GM19193 (cell line): Measurements from ENCODE around the gene SSRP1.

Experiments used
- POLR2A ChIP-seq: IDR thresholded peaks from 4 replicates; pipeline ENCODE4 v1.6.1; 2011; ENCODE audit not compliant: insufficient read depth, insufficient read length; ENCODE audit errors: extremely low read depth

Gene SSRP1

DNA sequence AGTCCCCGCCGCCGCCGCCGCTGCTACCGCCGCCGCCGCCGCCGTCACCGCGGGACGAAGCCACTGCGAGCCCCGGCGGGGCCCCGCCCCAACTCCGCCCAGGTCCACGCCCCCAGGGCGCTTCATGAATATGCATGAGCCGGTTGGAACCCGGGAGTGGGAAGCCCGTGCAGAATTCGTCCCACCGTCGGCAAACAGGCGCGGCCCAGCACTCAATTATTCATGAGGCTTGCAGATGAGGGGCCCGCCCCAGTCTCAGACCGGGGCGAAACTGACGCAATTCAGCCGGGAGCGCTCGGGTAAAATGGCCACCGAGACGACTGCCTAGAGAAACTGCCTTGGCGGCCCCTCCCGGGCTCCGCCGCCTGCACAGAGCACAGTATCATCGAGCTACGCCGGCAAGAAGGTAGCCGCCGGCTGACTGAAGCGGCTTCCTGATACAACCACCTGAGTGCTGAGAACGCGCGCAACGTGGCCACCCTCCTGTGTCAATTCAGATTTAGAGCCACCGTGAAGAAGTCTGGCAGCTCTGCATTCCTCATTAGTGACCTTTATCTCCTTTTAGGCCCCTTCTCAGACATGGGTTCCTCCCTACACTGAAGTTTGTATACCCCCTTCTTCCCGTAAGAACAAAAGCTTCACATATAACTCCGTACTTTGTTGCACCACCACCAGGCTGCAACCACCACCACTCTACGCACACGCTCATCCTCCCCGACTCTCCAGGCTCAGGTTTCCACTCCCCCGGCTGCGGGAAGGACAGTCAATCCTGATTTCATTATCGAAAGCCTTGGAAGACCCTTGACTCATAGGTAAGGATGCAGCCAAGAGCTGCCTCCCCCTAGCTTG is 10.6 kb downstream of the SSRP1 start, which contains the start of gene TNKS1BP1:
TNKS1BP1 (minus strand) TSS at position 67 of the 849 bp plus-strand sequence. CDS start 3,067 bp downstream, outside the sequence.
- TF ChIP-seq POLR2A = peak; percentile 86

DNA sequence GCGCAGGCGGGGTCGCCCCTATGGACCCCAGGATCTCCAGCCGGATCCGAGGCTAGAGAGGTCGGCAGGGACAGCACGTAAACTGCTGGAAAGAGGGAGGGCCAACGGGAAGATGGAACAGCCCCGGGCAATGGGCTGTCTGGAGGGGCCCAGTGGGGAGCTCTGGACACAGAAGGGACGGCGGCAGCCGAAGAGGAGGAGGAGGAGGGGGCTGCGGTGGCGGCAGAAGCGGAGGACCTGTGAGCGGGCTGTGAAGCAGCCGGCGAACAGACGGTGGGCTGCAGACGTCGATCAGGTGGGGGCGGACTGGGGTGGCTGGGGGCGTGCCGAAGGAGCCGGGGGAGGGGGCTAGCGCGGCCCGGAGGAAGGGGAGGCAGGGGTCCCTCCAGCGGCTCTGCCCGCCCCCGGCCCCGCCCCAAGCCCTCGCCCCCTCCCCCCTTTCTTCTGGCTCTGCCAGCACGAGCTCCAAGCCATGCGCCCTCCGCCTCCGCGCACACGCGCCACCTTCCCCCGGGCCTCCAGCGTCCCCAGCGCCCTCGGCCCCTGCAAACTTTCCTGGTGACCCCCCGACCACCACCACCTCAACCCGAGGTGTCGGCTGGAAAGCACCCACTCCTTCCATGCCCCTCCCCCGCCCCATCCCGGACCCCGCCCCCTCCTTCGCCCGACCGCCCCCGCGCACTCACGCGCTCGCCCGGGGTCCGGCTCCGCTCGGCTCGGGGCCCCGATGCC is 11.4 kb downstream of the SSRP1 start:
- no peak for TF ChIP-seq POLR2A

DNA sequence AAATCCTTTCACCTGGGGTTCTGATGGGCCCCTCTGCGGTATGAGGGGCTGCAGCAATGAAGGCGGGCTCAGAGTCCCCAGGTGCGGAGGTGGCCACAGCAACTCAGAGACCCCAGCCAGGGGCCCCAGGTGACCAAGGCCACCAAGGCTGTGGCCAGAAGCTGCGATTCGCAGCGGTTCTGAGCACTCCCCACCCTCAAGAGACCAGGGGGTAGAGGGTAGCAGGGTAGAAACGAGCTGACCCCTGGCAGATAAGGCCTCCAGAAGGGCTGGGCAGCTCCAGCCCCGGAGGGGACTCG is 11.9 kb downstream of the SSRP1 start:
- TF ChIP-seq POLR2A = no peak

DNA sequence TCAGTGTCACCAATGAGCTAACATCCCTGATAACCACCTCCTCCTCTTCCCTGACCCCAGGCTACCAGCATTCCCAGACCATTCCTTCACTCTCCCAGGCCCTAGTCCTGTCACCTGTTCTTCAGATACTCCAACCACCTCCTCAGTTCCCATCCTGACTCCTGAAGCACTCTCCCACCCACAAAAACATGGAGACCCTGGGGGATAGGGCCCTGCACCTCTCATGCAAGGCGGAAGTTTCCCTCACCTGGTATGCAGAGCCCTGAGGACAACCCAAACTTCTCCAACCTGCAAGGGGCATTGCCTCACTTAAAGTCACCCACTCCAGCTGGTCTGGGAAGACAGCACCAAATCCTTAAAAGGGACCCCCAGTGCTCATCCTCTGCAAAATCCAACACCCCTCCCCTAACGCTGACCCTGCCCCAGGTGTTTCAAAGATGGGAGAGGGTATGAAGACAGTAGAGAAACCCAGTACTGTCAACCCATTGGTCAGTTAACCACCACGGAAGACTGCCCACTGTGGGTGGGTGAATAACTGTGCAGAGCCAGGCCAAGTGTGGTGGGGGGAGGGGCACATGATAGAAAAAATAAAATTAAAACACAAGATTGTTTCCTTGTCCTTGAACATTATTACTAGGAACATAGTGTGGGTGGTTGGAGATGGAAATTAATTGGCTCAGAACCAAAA is 12.4 kb downstream of the SSRP1 start:
- no peak for TF ChIP-seq POLR2A

DNA sequence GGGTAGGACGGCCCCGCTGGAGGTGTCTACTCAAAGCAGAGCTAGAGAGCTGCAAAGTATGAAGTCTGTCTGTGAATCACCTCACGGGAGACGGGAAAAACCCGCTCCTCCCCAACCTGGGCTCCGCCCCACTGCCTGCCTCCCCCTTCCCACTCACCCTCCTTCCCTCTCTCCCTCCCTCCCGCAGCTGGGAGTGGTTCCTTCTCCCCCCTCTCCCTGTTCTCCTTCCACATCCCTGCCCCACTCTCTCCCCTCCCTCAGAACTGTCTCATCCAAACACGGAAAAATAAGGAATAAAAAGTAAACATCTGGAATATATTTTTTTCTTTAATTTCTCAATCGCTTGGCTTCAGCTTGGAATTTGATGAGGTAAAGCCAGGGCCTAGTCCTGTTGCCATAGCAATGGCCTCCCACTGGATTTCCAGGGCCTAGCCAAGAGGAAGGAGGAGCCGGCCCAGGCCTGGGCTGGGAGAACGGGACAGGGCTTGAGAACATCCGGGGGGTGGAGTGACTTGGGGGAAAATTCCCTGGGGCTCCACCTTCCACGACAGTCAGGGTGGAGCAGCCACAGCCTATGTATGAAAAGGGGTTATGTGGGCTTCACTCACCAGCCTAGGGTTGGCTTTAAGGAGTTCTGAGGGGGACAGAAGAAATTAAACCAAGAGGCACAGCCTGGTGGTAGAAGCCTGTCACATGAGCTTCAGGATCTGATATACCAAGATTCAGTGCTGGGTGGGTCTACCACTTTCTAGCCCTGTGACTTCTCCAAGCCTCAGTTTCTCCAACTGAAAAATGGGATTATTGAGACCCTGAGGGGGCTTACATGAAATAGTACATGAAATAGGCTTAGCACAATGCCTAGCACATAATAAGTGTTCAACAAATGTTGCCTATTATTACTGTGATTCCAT is 13.2 kb downstream of the SSRP1 start:
- TF ChIP-seq POLR2A = no peak

DNA sequence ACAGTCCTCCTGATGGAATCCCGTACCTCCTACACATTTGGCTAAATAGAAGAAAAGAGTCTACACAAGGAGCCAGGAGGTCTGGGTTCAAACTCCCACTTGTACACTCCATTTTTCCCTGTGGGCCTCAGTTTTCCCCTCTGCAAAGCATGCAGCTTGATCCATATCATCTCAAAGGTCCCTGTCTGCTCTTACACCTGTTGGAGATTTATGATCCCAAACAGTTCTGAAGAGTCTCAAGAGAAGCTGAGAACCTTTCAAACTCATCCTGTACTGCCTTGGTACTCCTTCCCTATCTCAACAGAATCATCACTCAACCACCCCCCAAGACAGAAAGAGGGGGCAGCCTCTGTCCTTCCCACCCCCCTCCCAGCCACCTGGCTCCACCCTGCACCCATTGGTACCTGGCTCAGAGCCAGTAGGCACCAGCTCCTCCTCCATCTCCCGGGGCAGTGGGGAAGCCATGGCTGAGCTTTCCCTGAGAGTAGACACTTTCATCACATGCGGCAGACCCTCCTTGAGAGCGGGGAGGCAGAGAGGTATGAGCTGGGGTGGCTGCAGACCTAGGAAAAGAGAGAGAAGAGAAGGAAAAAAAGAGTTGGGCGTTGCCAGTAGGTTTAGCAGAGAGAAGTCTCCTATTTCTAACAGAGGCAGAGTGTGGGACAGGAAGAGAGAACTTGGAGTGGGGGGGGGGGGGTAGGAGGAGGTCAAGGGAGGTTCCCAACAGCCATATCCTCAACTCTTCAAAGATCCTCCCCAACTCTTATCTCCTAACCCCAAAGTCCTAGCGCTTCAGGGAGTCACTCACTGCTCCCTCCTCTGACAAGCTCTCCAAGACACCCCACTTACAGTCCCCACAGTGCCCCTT is 14.1 kb downstream of the SSRP1 start:
- TF ChIP-seq POLR2A = no peak

DNA sequence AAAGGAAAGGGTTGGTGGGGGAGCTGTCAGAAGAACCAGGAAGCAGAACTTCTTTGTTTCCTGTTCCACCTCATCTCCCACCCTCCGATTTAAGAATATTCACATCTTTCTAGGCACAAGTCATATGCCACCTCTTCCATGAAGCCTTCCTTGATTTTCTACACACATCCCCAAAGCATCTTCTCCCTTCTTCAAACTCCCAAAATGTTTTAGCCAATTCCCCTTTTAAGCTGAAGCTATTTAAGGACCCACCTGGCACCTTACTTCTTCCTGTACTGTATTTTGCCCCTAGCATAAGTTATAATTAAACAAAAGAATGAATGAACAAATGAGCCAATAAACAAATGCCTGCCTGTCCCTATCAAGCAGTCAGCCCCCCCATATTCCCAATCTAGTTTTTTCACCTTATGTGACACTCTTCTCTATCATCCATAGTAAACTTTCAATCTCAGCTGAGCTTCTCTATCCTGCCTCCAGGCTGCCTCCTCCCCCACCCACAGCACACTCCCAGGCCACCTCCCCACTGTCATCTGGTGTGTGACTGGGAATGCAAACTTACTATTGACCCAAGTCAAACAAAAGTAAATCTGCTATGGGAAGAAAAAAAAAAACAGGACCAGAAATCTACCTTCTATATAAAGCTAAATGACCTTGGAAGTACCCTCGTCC is 14.8 kb downstream of the SSRP1 start:
- TF ChIP-seq POLR2A = no peak

DNA sequence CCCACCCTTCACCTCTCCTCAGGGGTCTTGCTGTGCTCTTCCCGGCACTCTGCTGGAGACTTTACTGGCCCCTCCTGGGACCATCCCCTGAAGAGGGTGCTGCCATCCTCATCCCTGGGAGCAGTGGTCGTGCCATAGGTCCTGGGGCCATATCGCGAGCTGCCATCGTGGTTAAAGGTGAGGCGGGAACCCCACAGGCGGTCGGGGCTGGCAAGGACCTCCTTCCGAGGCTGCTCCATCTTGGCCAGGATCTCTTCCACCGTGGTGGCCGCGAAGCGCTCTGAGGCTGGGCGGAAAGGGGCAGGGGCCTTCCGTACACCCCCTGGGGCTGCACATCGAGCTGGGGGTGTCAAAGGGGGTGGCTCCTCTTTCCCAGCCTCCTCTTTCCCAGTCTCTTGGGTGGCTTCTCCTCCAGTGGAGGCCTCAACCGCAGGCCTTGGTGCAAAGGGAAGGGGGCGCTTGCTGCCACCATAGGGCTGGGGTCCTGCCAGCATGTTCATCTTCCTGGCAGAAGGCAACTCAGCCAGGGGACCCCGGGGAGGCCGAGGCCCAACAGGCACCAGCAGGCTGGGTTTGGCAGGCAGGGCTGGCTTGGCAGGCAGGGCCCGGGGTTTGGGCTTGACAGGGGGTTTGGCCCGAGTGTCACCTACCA is 15.5 kb downstream of the SSRP1 start:
- no peak for TF ChIP-seq POLR2A

DNA sequence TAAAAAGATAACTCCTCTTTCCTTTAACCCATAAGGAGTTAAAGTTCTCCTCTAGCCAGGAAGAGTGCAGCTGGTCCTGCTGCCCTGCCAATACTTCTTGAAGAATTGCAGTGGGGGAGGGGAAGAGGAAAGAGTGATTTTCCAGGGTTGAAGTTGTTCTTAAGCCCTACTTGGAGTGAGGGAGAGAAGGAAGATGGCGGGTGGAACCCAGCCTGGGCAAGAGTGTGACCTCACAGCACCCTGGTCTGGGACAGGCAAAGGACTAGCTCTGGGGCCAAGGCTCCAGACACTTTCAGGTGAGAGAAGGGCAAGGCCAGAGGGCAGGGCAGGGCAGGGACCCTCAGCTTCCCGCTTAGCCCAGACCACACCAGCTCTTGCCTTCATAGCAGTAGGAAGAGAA is 17.5 kb downstream of the SSRP1 start:
- no peak for TF ChIP-seq POLR2A

DNA sequence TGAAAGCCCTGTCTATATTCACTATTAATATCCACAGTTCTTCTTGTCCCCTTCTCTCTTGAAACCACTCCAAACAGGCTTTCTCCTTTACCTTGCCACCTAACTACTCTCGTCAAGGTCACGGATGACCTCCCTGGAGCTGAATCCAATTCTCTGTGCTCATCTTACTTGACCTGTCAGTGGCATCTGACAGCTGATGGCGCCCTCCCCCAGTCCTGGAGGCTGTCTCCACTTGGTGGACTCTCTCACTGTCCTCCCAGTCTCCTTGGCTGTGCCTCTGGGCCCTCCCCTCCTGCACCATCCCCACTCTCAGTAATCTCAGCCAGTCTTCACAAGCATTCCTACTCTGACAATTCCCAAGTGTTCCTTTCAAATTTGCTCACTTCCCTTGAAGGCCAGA is 19.7 kb downstream of the SSRP1 start:
- TF ChIP-seq POLR2A = no peak

DNA sequence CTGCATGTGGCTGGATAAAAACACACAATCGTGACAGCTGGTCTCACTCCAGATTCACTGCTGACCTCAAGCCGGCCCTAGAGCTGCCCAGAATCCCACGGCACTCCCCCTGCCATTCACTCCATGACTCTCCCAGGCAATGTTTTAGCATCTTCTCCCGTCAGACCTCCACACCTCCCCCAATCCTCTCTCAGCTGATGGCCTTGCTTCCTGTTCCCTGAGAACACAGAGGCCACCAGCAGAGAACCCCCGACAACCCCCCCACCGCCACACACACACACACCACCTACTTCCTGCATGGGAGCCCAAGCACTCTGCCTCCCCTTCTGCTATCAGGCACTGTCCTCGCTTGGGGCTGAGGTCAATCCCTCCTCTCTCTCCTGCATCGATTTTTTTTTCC is 20.2 kb downstream of the SSRP1 start:
- TF ChIP-seq POLR2A = no peak

DNA sequence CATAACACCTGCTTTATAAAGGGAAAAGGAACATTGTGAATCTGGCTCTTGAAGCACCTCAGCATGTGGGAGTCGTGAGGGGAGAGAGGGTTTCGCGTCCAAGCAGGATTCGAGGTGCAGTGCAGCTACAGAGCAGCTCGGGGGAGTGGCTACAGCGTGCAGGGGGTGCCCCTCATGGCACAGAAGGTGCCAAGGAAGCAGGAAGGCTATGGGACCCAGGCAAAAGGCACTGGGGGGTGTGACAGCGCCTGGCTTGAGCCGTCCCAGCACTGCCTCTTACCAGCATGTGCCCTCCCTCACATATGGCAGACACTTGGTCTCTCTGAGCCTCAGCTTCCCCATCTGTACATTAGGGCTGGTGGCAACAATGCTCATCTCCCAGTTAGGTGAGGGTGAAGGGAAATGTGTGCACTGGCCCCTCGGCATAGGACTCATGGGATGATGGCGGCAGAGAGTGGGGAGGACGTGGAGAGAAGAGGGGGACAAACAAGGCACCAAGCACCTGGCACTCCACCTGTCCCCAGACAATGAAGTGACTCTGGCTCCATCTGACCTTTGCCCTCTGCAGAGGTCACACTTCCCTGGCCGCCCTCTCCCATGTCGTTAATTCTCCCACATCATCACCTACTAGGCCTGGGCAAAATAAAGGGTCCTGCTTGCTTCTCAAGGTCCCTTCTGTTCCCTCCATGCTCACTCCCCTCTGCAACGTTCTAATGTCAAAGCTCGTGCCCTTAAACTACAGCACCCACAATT is 21.3 kb downstream of the SSRP1 start:
- no peak for TF ChIP-seq POLR2A
